OCI-LY3 (cell line): ENCODE measurements around the gene HBD.

ENCODE experiments used
- CTCF ChIP-seq: fragments of 200-600, 300-600 bp; sonication (generic); IDR thresholded peaks from 2 replicates; pipeline ENCODE4 v1.5.1; 2014; ENCODE audit warnings: antibody characterized with exemption, low read length, low read depth
- EZH2phosphoT487 ChIP-seq: fragments of 200-600 bp; shearing (Covaris generic); IDR thresholded peaks from 2 replicates; pipeline ENCODE4 v1.6.1; 2018; ENCODE audit warnings: antibody characterized with exemption, mixed run types, low read depth

GRCh38 chr11:5242933-5243815 lies 8.9 kb upstream of the HBD start:
- no peak for TF ChIP-seq CTCF
- TF ChIP-seq EZH2phosphoT487: no peak
